Measurements from ENCODE around the gene ANKRD66.

- TF ChIP-seq CTCF (conservative IDR thresholded peaks at IDR 0.05) (no peak), ZFX (IDR thresholded peaks at IDR 0.05) (no peak)
Observed at GRCh38 chr6:46751658-46752057, 4.9 kb downstream of the ANKRD66 start.

Measured in C4-2B (cell line).